ENCODE data around the gene RIN2. TPM values are rescaled to one million over a fixed set of nuclear protein-coding genes. Genes with fewer than 3 reads are reported as not detected.
A peak's percentile ranks its signal among the peaks of the same experiment; 100 is the strongest.

Gene RIN2
- total and polyA plus RNA-seq, 2 of the 13 experiments (the other 11 are each of a cell fraction or from before 2014, with no cell fraction given) = 2.5 to 5.1 TPM

DNA sequence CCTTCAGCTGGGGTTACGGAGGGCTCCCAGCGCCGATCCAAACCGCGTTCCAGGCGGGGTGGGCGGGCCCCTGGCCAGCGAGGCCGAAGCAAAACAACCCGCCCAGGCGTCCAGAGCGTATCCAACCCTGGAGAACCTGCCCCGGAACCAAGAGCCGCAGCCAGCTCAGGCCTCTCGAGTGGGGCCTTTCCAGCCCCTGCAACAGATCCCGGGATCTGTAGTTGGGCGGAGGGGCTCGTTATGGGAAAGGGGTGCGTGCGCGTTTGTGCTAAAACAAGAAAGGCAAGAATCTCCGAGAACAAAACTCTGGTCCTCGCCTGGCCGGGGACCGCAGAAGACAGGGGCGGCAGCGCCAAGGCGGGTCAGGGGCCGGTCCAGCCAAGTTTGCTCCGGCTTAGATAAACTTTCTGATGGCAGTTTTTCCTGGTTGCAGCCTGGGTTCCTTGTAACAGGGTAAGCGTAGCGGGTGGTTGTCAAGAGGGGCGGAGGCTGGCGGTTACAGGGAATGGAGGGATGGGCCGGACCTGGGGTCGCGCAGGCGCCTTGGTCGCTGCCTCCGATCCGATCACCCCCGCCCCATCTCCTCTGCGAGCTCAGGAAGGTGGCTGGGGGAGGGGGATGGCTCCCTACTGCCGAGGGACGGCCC, 448 bp upstream of the RIN2 start (continued):
- TF ChIP-seq KMT2B (CRISPR knock-in tag; IDR thresholded peaks at IDR 0.05) (no peak), EEA1 (CRISPR knock-in tag; IDR thresholded peaks at IDR 0.05; ENCODE audit: borderline replicate concordance) (0 out of 2 replicates have a peak, but pooled peaks have one; percentile 63), ZFX (CRISPR knock-in tag; IDR thresholded peaks at IDR 0.05; ENCODE audit: low read depth) (peak; percentile 64), ZNF768 (CRISPR knock-in tag; IDR thresholded peaks at IDR 0.05) (peak; percentile 59; the same call in 1 of the 2 replicates), GATAD2A (CRISPR knock-in tag; IDR thresholded peaks at IDR 0.05) (0 out of 2 replicates have a peak, but pooled peaks have one; percentile 5), SOX13 (IDR thresholded peaks at IDR 0.05) (no peak), SOX13 (CRISPR knock-in tag; conservative IDR thresholded peaks at IDR 0.05 in 1 of 2, IDR thresholded peaks at IDR 0.05 in 1 of 2) (peak in 1 of 2 experiments; percentile 45; a peak in 1 of 4 replicates), ZSCAN22 (CRISPR knock-in tag; IDR thresholded peaks at IDR 0.05) (no peak), BORCS8-MEF2B (CRISPR knock-in tag; IDR thresholded peaks at IDR 0.05) (peak; percentile 77), ZNF124 (CRISPR knock-in tag; IDR thresholded peaks at IDR 0.05) (no peak)
- TF ChIP-seq, protein P1, sequence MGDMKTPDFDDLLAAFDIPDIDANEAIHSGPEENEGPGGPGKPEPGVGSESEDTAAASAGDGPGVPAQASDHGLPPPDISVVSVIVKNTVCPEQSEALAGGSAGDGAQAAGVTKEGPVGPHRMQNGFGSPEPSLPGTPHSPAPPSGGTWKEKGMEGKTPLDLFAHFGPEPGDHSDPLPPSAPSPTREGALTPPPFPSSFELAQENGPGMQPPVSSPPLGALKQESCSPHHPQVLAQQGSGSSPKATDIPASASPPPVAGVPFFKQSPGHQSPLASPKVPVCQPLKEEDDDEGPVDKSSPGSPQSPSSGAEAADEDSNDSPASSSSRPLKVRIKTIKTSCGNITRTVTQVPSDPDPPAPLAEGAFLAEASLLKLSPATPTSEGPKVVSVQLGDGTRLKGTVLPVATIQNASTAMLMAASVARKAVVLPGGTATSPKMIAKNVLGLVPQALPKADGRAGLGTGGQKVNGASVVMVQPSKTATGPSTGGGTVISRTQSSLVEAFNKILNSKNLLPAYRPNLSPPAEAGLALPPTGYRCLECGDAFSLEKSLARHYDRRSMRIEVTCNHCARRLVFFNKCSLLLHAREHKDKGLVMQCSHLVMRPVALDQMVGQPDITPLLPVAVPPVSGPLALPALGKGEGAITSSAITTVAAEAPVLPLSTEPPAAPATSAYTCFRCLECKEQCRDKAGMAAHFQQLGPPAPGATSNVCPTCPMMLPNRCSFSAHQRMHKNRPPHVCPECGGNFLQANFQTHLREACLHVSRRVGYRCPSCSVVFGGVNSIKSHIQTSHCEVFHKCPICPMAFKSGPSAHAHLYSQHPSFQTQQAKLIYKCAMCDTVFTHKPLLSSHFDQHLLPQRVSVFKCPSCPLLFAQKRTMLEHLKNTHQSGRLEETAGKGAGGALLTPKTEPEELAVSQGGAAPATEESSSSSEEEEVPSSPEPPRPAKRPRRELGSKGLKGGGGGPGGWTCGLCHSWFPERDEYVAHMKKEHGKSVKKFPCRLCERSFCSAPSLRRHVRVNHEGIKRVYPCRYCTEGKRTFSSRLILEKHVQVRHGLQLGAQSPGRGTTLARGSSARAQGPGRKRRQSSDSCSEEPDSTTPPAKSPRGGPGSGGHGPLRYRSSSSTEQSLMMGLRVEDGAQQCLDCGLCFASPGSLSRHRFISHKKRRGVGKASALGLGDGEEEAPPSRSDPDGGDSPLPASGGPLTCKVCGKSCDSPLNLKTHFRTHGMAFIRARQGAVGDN (CRISPR knock-in tag; IDR thresholded peaks at IDR 0.05) = peak; percentile 89
- TF ChIP-seq, protein P2, sequence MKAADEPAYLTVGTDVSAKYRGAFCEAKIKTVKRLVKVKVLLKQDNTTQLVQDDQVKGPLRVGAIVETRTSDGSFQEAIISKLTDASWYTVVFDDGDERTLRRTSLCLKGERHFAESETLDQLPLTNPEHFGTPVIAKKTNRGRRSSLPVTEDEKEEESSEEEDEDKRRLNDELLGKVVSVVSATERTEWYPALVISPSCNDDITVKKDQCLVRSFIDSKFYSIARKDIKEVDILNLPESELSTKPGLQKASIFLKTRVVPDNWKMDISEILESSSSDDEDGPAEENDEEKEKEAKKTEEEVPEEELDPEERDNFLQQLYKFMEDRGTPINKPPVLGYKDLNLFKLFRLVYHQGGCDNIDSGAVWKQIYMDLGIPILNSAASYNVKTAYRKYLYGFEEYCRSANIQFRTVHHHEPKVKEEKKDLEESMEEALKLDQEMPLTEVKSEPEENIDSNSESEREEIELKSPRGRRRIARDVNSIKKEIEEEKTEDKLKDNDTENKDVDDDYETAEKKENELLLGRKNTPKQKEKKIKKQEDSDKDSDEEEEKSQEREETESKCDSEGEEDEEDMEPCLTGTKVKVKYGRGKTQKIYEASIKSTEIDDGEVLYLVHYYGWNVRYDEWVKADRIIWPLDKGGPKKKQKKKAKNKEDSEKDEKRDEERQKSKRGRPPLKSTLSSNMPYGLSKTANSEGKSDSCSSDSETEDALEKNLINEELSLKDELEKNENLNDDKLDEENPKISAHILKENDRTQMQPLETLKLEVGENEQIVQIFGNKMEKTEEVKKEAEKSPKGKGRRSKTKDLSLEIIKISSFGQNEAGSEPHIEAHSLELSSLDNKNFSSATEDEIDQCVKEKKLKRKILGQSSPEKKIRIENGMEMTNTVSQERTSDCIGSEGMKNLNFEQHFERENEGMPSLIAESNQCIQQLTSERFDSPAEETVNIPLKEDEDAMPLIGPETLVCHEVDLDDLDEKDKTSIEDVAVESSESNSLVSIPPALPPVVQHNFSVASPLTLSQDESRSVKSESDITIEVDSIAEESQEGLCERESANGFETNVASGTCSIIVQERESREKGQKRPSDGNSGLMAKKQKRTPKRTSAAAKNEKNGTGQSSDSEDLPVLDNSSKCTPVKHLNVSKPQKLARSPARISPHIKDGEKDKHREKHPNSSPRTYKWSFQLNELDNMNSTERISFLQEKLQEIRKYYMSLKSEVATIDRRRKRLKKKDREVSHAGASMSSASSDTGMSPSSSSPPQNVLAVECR (CRISPR knock-in tag; IDR thresholded peaks at IDR 0.05; ENCODE audit: borderline replicate concordance) = peak; percentile 84; the same call in 1 of the 2 replicates
- TF ChIP-seq, protein P3, sequence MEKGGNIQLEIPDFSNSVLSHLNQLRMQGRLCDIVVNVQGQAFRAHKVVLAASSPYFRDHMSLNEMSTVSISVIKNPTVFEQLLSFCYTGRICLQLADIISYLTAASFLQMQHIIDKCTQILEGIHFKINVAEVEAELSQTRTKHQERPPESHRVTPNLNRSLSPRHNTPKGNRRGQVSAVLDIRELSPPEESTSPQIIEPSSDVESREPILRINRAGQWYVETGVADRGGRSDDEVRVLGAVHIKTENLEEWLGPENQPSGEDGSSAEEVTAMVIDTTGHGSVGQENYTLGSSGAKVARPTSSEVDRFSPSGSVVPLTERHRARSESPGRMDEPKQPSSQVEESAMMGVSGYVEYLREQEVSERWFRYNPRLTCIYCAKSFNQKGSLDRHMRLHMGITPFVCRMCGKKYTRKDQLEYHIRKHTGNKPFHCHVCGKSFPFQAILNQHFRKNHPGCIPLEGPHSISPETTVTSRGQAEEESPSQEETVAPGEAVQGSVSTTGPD (CRISPR knock-in tag; IDR thresholded peaks at IDR 0.05) = peak; percentile 78
- TF ChIP-seq, protein P4, sequence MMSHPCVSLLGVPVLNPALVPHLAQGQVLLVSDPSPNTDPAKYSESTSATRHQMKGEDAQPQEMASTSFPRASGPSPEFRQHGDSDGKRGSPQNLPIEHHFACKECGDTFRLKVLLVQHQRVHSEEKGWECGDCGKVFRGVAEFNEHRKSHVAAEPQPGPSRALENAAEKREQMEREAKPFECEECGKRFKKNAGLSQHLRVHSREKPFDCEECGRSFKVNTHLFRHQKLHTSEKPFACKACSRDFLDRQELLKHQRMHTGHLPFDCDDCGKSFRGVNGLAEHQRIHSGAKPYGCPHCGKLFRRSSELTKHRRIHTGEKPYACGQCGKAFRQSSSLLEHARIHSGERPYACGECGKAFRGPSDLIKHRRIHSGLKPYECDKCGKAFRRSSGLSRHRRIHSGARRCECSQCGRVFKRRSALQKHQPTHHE (CRISPR knock-in tag; IDR thresholded peaks at IDR 0.05; ENCODE audit: borderline replicate concordance) = peak; percentile 56; the same call in 1 of the 2 replicates
- TF ChIP-seq, protein P5, sequence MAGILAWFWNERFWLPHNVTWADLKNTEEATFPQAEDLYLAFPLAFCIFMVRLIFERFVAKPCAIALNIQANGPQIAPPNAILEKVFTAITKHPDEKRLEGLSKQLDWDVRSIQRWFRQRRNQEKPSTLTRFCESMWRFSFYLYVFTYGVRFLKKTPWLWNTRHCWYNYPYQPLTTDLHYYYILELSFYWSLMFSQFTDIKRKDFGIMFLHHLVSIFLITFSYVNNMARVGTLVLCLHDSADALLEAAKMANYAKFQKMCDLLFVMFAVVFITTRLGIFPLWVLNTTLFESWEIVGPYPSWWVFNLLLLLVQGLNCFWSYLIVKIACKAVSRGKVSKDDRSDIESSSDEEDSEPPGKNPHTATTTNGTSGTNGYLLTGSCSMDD (CRISPR knock-in tag; IDR thresholded peaks at IDR 0.05) = no peak

Measured in HepG2 (cell line).